Left renal pelvis (tissue), 4 donors: ENCODE results near the gene ARAP2. TPM values are rescaled to one million over a fixed set of nuclear protein-coding genes. Genes with fewer than 3 reads are reported as not detected.

Source experiments
- DNase-seq, 4 donors: peaks; one replicate each; pipeline ENCODE4 v3.0.0-alpha.2; 2013; ENCODE audit warnings: low read depth in 4 of 4, low spot score in 3 of 4
- polyA plus RNA-seq, 4 donors: library from polyadenylated mRNA; unstranded; fragments of 120-200 nt; gene quantifications; one replicate each; pipeline ENCODE4 v1.2.1, GENCODE V29; 2013; ENCODE audit not compliant: insufficient read length in 4 of 4

Gene ARAP2
- polyA plus RNA-seq, 4 donors = 7.1 to 8.6 (median 7.5) TPM

GRCh38 chr4:36220776-36221175 is 23.5 kb downstream of the ARAP2 start:
- DNase-seq = no peak

- DNase-seq = no peak
These were observed 26.2 kb downstream of the ARAP2 start for GRCh38 chr4:36218121-36218520.

- no peak for DNase-seq
These were observed 28.7 kb downstream of the ARAP2 start for GRCh38 chr4:36215627-36216026.

- DNase-seq = no peak
These were observed 29.4 kb downstream of the ARAP2 start for GRCh38 chr4:36214735-36215485.

- DNase-seq = no peak
These were observed 30.3 kb downstream of the ARAP2 start for GRCh38 chr4:36213977-36214376.

- DNase-seq = no peak
These were observed 33.2 kb downstream of the ARAP2 start for GRCh38 chr4:36211084-36211483.

GRCh38 chr4:36209941-36210649 is 34.2 kb downstream of the ARAP2 start:
- DNase-seq = no peak

GRCh38 chr4:36208893-36209473 is 35.3 kb downstream of the ARAP2 start:
- DNase-seq = no peak

GRCh38 chr4:36207831-36208520 is 36.3 kb downstream of the ARAP2 start:
- no peak for DNase-seq

GRCh38 chr4:36207367-36207766 is 36.9 kb downstream of the ARAP2 start:
- DNase-seq = no peak

- DNase-seq = no peak
These were observed 37.6 kb downstream of the ARAP2 start for GRCh38 chr4:36206603-36207311.

- DNase-seq = no peak
These were observed 38.3 kb downstream of the ARAP2 start for GRCh38 chr4:36206012-36206411.

- DNase-seq = no peak
These were observed 45.5 kb downstream of the ARAP2 start for GRCh38 chr4:36198861-36199260.

GRCh38 chr4:36198068-36198808 is 46.1 kb downstream of the ARAP2 start:
- no peak for DNase-seq

- DNase-seq = no peak
These were observed 46.8 kb downstream of the ARAP2 start for GRCh38 chr4:36197501-36197900.

- no peak for DNase-seq
These were observed 48.0 kb downstream of the ARAP2 start for GRCh38 chr4:36196145-36196913.

- no peak for DNase-seq
These were observed 51.4 kb downstream of the ARAP2 start for GRCh38 chr4:36192922-36193321.

- DNase-seq = no peak
These were observed 54.6 kb downstream of the ARAP2 start for GRCh38 chr4:36189511-36190226.
